ENCODE data around the gene VPS36.
"Not testable (repeated sequence)": the region's sequence is repeated elsewhere in the genome, so short reads cannot be mapped to it uniquely, and the experiment has no call there.

The VPS36 gene, protein sequence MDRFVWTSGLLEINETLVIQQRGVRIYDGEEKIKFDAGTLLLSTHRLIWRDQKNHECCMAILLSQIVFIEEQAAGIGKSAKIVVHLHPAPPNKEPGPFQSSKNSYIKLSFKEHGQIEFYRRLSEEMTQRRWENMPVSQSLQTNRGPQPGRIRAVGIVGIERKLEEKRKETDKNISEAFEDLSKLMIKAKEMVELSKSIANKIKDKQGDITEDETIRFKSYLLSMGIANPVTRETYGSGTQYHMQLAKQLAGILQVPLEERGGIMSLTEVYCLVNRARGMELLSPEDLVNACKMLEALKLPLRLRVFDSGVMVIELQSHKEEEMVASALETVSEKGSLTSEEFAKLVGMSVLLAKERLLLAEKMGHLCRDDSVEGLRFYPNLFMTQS

DNA sequence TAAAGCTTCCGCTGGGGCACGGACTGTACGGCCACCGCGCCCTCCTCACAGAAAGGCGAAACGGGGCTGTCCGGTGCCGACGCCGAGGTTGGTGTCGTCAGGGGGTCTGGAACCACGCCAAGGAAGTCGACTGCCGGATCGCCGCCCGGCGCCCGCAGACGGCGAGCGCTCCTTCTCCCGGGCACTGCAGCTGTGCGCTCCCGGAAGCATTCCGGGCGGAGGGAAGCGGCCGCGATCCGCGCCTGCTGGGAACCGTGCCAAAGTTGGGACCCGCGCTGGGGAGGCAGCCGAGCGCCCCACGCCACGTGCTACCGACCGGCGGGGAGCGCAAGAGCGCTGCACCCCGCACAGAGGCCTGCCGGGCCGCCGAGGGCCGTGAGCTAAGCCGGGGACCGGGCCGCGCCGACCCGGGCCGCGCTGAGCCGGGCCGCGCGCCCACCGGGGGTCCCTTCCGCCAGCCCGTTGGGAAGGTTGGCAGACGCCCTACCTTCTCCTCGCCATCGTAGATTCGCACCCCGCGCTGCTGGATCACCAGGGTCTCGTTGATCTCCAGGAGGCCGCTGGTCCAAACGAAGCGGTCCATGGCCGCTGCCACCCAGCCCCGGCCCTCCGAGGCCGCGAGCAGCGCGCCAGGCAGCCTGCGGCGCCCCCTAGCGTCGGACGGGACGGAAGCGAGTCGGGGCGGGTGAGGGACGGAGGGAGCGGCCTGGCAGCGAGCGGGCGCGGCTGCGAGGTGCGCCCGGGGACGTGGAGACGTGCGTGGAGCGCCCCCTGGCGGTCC, at the start of gene VPS36:
Gene VPS36, minus strand, starts transcription at position 623 of the 781 bp plus-strand sequence. Its CDS starts 40 bp downstream, at position 583.
- Histone ChIP-seq H2AFZ (peak within 1 kb of the TSS; percentile 85), H3K36me3 (ENCODE audit: control insufficient read depth, insufficient read depth, low read length) (no peaks in the 10 kb centered on the region), H3K9me3 (ENCODE audit: control insufficient read depth, low read length) (no peaks in the 10 kb centered on the region), H3K79me2 (no peaks in the 10 kb centered on the region), H3K4me2 (ENCODE audit: low read length) (peak within 1 kb of the TSS; percentile 85), H3K27me3 (ENCODE audit: control insufficient read depth, insufficient read depth, low read length) (no peaks in the 10 kb centered on the region), H3K9ac (peak within 1 kb of the TSS; percentile 19), H3K4me3 (ENCODE audit: low read depth, low read length) (peak within 1 kb of the TSS; percentile 65), H3K27ac (peak within 1 kb of the TSS; percentile 61), H3K4me1 (no peaks in the 10 kb centered on the region)
- TF ChIP-seq, protein P1, sequence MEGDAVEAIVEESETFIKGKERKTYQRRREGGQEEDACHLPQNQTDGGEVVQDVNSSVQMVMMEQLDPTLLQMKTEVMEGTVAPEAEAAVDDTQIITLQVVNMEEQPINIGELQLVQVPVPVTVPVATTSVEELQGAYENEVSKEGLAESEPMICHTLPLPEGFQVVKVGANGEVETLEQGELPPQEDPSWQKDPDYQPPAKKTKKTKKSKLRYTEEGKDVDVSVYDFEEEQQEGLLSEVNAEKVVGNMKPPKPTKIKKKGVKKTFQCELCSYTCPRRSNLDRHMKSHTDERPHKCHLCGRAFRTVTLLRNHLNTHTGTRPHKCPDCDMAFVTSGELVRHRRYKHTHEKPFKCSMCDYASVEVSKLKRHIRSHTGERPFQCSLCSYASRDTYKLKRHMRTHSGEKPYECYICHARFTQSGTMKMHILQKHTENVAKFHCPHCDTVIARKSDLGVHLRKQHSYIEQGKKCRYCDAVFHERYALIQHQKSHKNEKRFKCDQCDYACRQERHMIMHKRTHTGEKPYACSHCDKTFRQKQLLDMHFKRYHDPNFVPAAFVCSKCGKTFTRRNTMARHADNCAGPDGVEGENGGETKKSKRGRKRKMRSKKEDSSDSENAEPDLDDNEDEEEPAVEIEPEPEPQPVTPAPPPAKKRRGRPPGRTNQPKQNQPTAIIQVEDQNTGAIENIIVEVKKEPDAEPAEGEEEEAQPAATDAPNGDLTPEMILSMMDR (IDR thresholded peaks at IDR 0.05): peak; percentile 96

DNA sequence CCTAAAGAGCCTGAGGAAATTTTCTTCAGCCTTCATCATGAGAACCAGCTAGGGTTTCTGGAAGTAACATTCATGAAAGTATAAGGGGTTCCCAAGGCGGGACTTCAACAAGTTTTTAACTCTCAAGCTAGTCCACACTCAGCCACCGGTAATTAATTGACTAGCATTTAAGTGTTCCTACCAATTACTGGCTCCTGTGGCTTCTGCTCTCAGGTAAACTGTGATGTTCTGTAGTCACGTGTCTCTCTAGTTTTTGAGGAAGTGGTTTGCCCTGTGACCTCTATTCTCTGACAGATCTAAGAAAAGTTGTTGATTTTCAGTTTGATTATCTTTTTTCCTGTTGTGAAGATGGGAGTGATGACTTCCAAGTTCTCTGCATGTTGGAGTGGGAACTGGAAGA, 47.5 kb upstream of the VPS36 start:
- not testable (repeated sequence) for H3K4me3 ChIP-seq (ENCODE audit: low read depth, low read length); H3K4me1 ChIP-seq; H2AFZ ChIP-seq; H3K9me3 ChIP-seq (ENCODE audit: control insufficient read depth, low read length); H3K4me2 ChIP-seq (ENCODE audit: low read length); H3K27ac ChIP-seq; H3K79me2 ChIP-seq; H3K9ac ChIP-seq; H3K27me3 ChIP-seq (ENCODE audit: control insufficient read depth, insufficient read depth, low read length); H3K36me3 ChIP-seq (ENCODE audit: control insufficient read depth, insufficient read depth, low read length)

DNA sequence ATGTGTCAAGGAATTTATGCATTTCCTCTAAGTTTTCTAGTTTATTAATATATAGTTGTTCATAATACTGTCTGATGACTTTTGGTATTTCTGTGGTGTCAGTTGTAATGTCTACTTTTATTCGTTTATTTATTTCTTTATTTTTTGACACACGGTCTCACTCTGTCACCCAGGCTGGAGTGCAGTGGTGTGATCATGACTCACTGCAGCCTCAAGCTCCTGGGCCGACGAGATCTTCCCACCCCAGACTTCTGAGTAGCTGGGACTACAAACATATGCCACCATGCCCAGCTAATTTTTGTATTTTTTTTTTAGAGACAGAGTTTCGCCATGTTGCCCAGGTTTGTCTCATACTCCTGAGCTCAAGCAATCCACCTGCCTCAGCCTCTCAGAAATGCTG, 43.8 kb upstream of the VPS36 start:
- not testable (repeated sequence) for H2AFZ ChIP-seq; H3K36me3 ChIP-seq (ENCODE audit: control insufficient read depth, insufficient read depth, low read length); H3K4me1 ChIP-seq; H3K4me2 ChIP-seq (ENCODE audit: low read length); H3K79me2 ChIP-seq; H3K27me3 ChIP-seq (ENCODE audit: control insufficient read depth, insufficient read depth, low read length); H3K9me3 ChIP-seq (ENCODE audit: control insufficient read depth, low read length); H3K27ac ChIP-seq; H3K9ac ChIP-seq; H3K4me3 ChIP-seq (ENCODE audit: low read depth, low read length)

DNA sequence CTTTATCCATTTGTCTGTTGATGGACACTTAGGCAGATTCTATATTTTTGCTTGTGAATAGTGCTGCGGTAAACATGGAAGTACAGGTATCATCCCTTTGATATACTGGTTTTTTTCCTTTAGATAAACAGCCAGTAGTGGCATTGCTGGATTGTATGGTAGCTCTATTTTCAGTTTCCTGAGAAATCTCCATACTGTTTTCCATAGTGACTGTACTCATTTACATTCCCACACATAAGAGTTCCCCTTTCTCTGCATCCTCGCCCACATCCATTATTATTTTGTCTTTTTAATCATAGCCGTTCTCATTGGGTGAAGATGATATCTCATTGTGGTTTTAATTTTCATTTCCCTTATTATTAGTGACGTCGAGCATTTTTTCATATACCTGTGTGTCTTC, 40.6 kb upstream of the VPS36 start:
- H3K4me3 ChIP-seq (ENCODE audit: low read depth, low read length); H3K27ac ChIP-seq; H3K9me3 ChIP-seq (ENCODE audit: control insufficient read depth, low read length); H3K79me2 ChIP-seq; H3K4me2 ChIP-seq (ENCODE audit: low read length); H3K4me1 ChIP-seq; H3K36me3 ChIP-seq (ENCODE audit: control insufficient read depth, insufficient read depth, low read length); H3K9ac ChIP-seq; H3K27me3 ChIP-seq (ENCODE audit: control insufficient read depth, insufficient read depth, low read length); H2AFZ ChIP-seq: not testable (repeated sequence)

DNA sequence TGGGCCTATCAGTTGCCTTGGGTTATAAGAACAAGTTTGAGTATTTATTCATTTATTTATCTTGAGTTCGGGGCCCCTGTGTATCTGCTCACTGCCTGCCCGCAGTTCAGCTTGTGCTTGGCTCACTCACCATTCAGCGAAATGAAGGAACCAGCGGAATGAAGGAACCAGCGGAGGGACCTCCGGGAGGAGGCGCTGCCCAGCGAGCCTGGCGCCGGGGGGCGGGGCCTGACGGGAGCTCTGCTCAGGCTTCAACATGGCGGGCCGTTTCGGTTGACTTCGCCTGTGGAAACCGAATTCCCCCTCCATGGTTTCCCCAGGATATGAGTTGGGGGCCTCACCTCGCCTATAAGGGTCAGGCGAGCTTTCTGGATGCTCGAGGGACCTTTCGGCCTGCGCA, 38.3 kb upstream of the VPS36 start:
- not testable (repeated sequence) for H3K4me1 ChIP-seq

DNA sequence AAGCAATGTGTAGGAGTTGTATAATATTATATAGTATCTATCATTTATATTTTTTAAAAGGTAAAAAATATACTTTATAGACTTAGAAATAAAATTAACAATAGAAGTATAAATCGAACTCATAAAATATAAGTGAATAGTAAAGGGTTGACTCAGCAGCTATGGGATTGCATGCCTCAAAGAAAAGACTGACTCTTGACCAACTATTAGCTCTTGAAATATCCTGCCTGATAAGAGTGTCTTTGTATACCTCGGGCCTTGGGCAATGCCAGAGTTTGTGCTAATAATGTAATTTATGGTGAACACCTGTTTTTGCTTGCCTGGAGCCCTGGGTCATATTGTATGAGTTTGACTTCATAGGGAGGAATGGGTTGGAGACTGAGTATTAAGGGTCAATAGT, 36.6 kb upstream of the VPS36 start:
- H3K36me3 ChIP-seq (ENCODE audit: control insufficient read depth, insufficient read depth, low read length); H3K27me3 ChIP-seq (ENCODE audit: control insufficient read depth, insufficient read depth, low read length); H3K4me3 ChIP-seq (ENCODE audit: low read depth, low read length); H3K9me3 ChIP-seq (ENCODE audit: control insufficient read depth, low read length); H3K9ac ChIP-seq; H3K4me2 ChIP-seq (ENCODE audit: low read length); H3K4me1 ChIP-seq; H2AFZ ChIP-seq; H3K27ac ChIP-seq; H3K79me2 ChIP-seq: not testable (repeated sequence)

More for the DNA sequence above, 38.3 kb upstream of the VPS36 start:
- H3K27me3 ChIP-seq (ENCODE audit: control insufficient read depth, insufficient read depth, low read length); H3K79me2 ChIP-seq; H3K4me2 ChIP-seq (ENCODE audit: low read length); H3K4me3 ChIP-seq (ENCODE audit: low read depth, low read length); H3K27ac ChIP-seq; H3K9ac ChIP-seq; H3K36me3 ChIP-seq (ENCODE audit: control insufficient read depth, insufficient read depth, low read length); H2AFZ ChIP-seq; H3K9me3 ChIP-seq (ENCODE audit: control insufficient read depth, low read length): not testable (repeated sequence)

DNA sequence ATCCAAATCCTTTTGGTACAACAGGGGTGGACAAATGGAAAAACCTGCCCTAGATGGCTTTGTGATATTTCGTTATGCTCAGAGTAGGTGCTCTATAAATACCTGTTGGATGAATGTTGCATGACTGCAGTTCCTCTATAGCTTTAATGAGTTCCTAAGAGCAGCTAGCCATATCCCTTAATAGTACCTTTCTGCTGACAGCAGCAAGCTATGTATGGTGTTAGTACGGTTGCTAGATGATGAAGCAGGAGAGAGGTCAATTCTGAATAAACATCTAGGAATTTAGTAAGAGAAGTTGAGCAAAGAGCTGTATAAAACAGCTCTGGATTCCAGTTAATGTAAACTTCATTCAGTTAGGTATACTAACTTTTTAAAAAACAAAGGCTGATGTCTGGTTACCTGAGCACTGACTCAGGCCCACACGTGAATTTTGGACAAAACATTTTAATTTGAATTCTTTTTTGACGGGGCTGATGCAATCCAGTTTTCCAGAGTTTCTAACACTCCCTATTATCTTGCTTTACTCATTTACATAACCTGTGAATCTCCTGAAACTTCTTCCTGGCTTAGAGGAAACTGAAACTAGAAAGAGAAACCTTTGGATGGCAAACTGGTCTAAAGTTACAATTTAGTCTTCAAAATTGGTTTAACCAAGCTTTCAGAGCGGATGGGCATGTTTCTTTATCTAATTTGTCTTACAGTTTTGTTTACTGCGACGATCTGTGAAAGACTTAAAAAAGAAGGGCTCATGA, 30.4 kb upstream of the VPS36 start:
- not testable (repeated sequence) for H3K4me2 ChIP-seq (ENCODE audit: low read length); H3K4me3 ChIP-seq (ENCODE audit: low read depth, low read length); H3K4me1 ChIP-seq; H3K9ac ChIP-seq; H3K36me3 ChIP-seq (ENCODE audit: control insufficient read depth, insufficient read depth, low read length); H2AFZ ChIP-seq; H3K9me3 ChIP-seq (ENCODE audit: control insufficient read depth, low read length); H3K79me2 ChIP-seq; H3K27me3 ChIP-seq (ENCODE audit: control insufficient read depth, insufficient read depth, low read length); H3K27ac ChIP-seq

DNA sequence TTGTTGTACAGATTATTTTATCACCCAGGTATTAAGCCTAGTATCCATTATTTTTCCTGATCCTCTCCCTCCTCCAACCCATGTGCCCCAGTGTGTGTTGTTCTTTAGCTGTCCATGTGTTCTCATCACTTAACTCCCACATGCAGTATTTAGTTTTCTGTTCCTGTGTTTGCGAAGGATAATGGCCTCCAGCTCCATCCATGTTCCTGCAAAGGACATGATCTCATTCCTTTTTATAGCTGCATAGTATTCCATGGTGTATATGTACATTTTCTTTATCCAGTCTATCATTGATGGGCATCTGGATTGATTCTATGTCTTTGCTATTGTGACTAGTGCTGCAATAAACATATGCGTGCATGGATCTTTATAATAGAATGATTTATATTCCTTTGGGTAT, 18.1 kb upstream of the VPS36 start:
- H3K79me2 ChIP-seq; H3K4me3 ChIP-seq (ENCODE audit: low read depth, low read length); H2AFZ ChIP-seq; H3K9me3 ChIP-seq (ENCODE audit: control insufficient read depth, low read length); H3K27ac ChIP-seq; H3K4me1 ChIP-seq; H3K9ac ChIP-seq; H3K36me3 ChIP-seq (ENCODE audit: control insufficient read depth, insufficient read depth, low read length); H3K27me3 ChIP-seq (ENCODE audit: control insufficient read depth, insufficient read depth, low read length); H3K4me2 ChIP-seq (ENCODE audit: low read length): not testable (repeated sequence)
